Measurements from ENCODE around the gene ART4.

ART4 gene

GRCh38 chr12:14776236-14776961, 66.9 kb downstream of the ART4 start:
- DNase-seq, result no peak
- peaks cover 5% of the 10 kb centered on the region in 2 donors for H3K36me3 Mint-ChIP-seq
- peaks cover 22 to 42% of the 10 kb centered on the region in 2 donors for H3K4me1 Mint-ChIP-seq
- ATAC-seq (replicated peaks), result no peak
- H3K9me3 Mint-ChIP-seq, result no peaks in the 10 kb centered on the region
- no peak overlapping the region for H3K27ac Mint-ChIP-seq
- H3K27me3 Mint-ChIP-seq, result no peaks in the 10 kb centered on the region
- no peak overlapping the region for H3K4me3 Mint-ChIP-seq

- Mint-ChIP-seq H3K27me3 (peaks cover 0 to 3% of the 10 kb centered on the region in 2 donors), H3K4me3 (peak overlapping the region in 1 of 2 donors; percentile 95), H3K36me3 (peaks cover 8 to 10% of the 10 kb centered on the region in 2 donors), H3K4me1 (peaks cover 26 to 48% of the 10 kb centered on the region in 2 donors), H3K27ac (no peak overlapping the region), H3K9me3 (no peaks in the 10 kb centered on the region)
- no peak for DNase-seq
- ATAC-seq (replicated peaks), result no peak
Measured at GRCh38 chr12:14775636-14775980, 67.7 kb downstream of the ART4 start.

All from stimulated activated naive B cell treated with anti-CD40 and anti-IgM and Interleukin-4, amounts not matched to agents 10 μg/mL and 1 μg/mL and 100 μg/mL, for 72 hours (primary cell).